OCI-LY3 (cell line): ENCODE measurements around the gene EPO.
A peak's percentile ranks its signal among the peaks of the same experiment; 100 is the strongest.

Experiments
- H2AFZ ChIP-seq: fragments of 200-600, 300-600 bp; shearing (Covaris generic); 2 replicates; pipeline ENCODE4 v1.6.0; 2014; ENCODE audit warnings: antibody characterized with exemption, low read depth, low read length
- H3K27ac ChIP-seq: fragments of 200-600, 300-600 bp; sonication (generic); 2 replicates; pipeline ENCODE4 v1.5.1; 2014; ENCODE audit warnings: mild to moderate bottlenecking, low read length, moderate library complexity, mixed read lengths
- H3K27me3 ChIP-seq: fragments of 200-600, 300-600 bp; sonication (generic); 2 replicates; pipeline ENCODE4 v1.6.1; 2014; ENCODE audit warnings: low read depth, low read length, mixed read lengths
- H3K36me3 ChIP-seq: fragments of 200-600, 300-600 bp; sonication (generic); replicated peaks from 2 replicates; pipeline ENCODE3; 2014; ENCODE audit warnings: low read depth, low read length, mixed read lengths
- H3K4me1 ChIP-seq: fragments of 300-600, 200-600 bp; sonication (generic); 2 replicates; pipeline ENCODE4 v1.6.1; 2014; ENCODE audit warnings: low read length, mixed read lengths
- H3K4me2 ChIP-seq: fragments of 200-600, 300-600 bp; sonication (generic); 2 replicates; pipeline ENCODE4 v1.6.1; 2014; ENCODE audit warnings: low read length, mixed read lengths
- H3K4me3 ChIP-seq: fragments of 300-600, 200-600 bp; sonication (generic); 2 replicates; pipeline ENCODE4 v1.5.1; 2014; ENCODE audit warnings: antibody characterized with exemption, mild to moderate bottlenecking, low read length, moderate library complexity
- H3K79me2 ChIP-seq: fragments of 300-600, 200-600 bp; shearing (Covaris generic); 2 replicates; pipeline ENCODE4 v1.6.1; 2014; ENCODE audit warnings: mild to moderate bottlenecking, low read length, mixed read lengths
- H3K9ac ChIP-seq: fragments of 300-600, 200-600 bp; shearing (Covaris generic); 2 replicates; pipeline ENCODE4 v1.6.0; 2014; ENCODE audit warnings: mild to moderate bottlenecking, low read length, moderate library complexity
- H3K9me3 ChIP-seq: fragments of 200-600, 300-600 bp; shearing (Covaris generic); 2 replicates; pipeline ENCODE4 v1.6.1; 2014; ENCODE audit warnings: low read length, mixed read lengths; ENCODE audit not compliant: insufficient read depth
- H4K20me1 ChIP-seq: fragments of 200-600, 300-600 bp; sonication (generic); 2 replicates; pipeline ENCODE4 v1.6.1; 2016; ENCODE audit warnings: low read length, mixed read lengths; ENCODE audit not compliant: insufficient read depth
- CTCF ChIP-seq: fragments of 200-600, 300-600 bp; sonication (generic); IDR thresholded peaks from 2 replicates; pipeline ENCODE4 v1.5.1; 2014; ENCODE audit warnings: antibody characterized with exemption, low read length, low read depth
- EZH2phosphoT487 ChIP-seq: fragments of 200-600 bp; shearing (Covaris generic); IDR thresholded peaks from 2 replicates; pipeline ENCODE4 v1.6.1; 2018; ENCODE audit warnings: antibody characterized with exemption, mixed run types, low read depth

The EPO gene

GRCh38 chr7:100676501-100677306 is 43.6 kb upstream of the EPO start:
- H3K36me3 ChIP-seq, result peaks cover 18% of the 10 kb centered on the region
- peaks cover 14% of the 10 kb centered on the region; the same call in 1 of the 2 replicates for H4K20me1 ChIP-seq
- no peaks in the 10 kb centered on the region for H3K9me3 ChIP-seq
- H3K79me2 ChIP-seq, result peaks cover 27% of the 10 kb centered on the region
- TF ChIP-seq EZH2phosphoT487 (no peak), CTCF (no peak)
- no peak overlapping the region for H3K9ac ChIP-seq
- no peaks in the 10 kb centered on the region for H3K27me3 ChIP-seq
- no peak overlapping the region for H2AFZ ChIP-seq
- no peaks in the 10 kb centered on the region for H3K4me1 ChIP-seq
- peak overlapping the region; percentile 78; the same call in 1 of the 2 replicates for H3K4me3 ChIP-seq
- H3K4me2 ChIP-seq, result peak overlapping the region; percentile 60
- peak overlapping the region; percentile 84 for H3K27ac ChIP-seq

GRCh38 chr7:100677308-100678267 is 42.7 kb upstream of the EPO start:
- Histone ChIP-seq H3K27me3 (no peaks in the 10 kb centered on the region), H3K79me2 (peaks cover 27% of the 10 kb centered on the region), H3K9ac (no peak overlapping the region), H3K36me3 (peaks cover 22% of the 10 kb centered on the region), H3K9me3 (no peaks in the 10 kb centered on the region), H3K27ac (no peak overlapping the region), H3K4me3 (no peak overlapping the region), H4K20me1 (peaks cover 14% of the 10 kb centered on the region; the same call in 1 of the 2 replicates), H3K4me1 (no peaks in the 10 kb centered on the region), H3K4me2 (no peak overlapping the region), H2AFZ (no peak overlapping the region)
- TF ChIP-seq EZH2phosphoT487, result no peak
- no peak for TF ChIP-seq CTCF

- H3K36me3 ChIP-seq, result peaks cover 28% of the 10 kb centered on the region
These were observed 41.8 kb upstream of the EPO start for GRCh38 chr7:100678291-100678984.

More at GRCh38 chr7:100678291-100678984, 41.8 kb upstream of the EPO start:
- H3K4me3 ChIP-seq, result no peak overlapping the region
- no peaks in the 10 kb centered on the region for H3K9me3 ChIP-seq
- no peaks in the 10 kb centered on the region for H3K4me1 ChIP-seq
- TF ChIP-seq CTCF, result no peak
- TF ChIP-seq EZH2phosphoT487, result no peak
- no peak overlapping the region for H2AFZ ChIP-seq
- H4K20me1 ChIP-seq, result peaks cover 14% of the 10 kb centered on the region; the same call in 1 of the 2 replicates
- no peaks in the 10 kb centered on the region for H3K27me3 ChIP-seq
- no peak overlapping the region for H3K9ac ChIP-seq
- no peak overlapping the region for H3K4me2 ChIP-seq
- H3K27ac ChIP-seq, result no peak overlapping the region
- H3K79me2 ChIP-seq, result peaks cover 27% of the 10 kb centered on the region
